ENCODE results near the gene TRIM41. TPM values are rescaled to one million over a fixed set of nuclear protein-coding genes. Genes with fewer than 3 reads are reported as not detected.
"Not testable (repeated sequence)": the region's sequence is repeated elsewhere in the genome, so short reads cannot be mapped to it uniquely, and the experiment has no call there.

The TRIM41 gene
- total RNA-seq, 2 donors from 2014 or later = 16.9 to 28.3 TPM

- H3K4me1 ChIP-seq (replicated peaks) = peaks cover 14% of the 10 kb centered on the region
- peak overlapping the region; percentile 53 to 60 for H3K4me3 ChIP-seq
- no peaks in the 10 kb centered on the region for H3K27me3 ChIP-seq (replicated peaks; ENCODE audit: insufficient read depth)
- no peak for TF ChIP-seq POLR2A (IDR thresholded peaks at IDR 0.05)
- TF ChIP-seq POLR2AphosphoS5 (IDR thresholded peaks at IDR 0.05) = no peak
- no peak for TF ChIP-seq CTCF (IDR thresholded peaks at IDR 0.05)
- no peaks in the 10 kb centered on the region for H3K36me3 ChIP-seq
- DNase-seq (ENCODE audit: low spot score) = no peak
- H3K27ac ChIP-seq = peak overlapping the region; percentile 68 to 69
- H3K9me3 ChIP-seq = no peaks in the 10 kb centered on the region
- 12% methylated on average over 37 of the region's 37 CpGs for WGBS
- intact Hi-C loops (cut with DNase I) = no loop called here
Observed at GRCh38 chr5:181205761-181206649, 17.1 kb upstream of the TRIM41 start.

GRCh38 chr5:181207214-181207959 lies 15.7 kb upstream of the TRIM41 start:
- Histone ChIP-seq H3K4me1 (replicated peaks) (peaks cover 14% of the 10 kb centered on the region), H3K27ac (peak overlapping the region; percentile 68 to 69), H3K27me3 (replicated peaks; ENCODE audit: insufficient read depth) (no peaks in the 10 kb centered on the region), H3K4me3 (peak overlapping the region; percentile 53 to 60), H3K36me3 (no peaks in the 10 kb centered on the region), H3K9me3 (no peaks in the 10 kb centered on the region)
- no peak for DNase-seq (ENCODE audit: low spot score)
- intact Hi-C loops (cut with DNase I) = loop anchor here (1.0 kb wide), 1 partner anchor 17 kb away; no protein-coding TSS in a partner anchor
- no peak for TF ChIP-seq POLR2A (IDR thresholded peaks at IDR 0.05)
- TF ChIP-seq POLR2AphosphoS5 (IDR thresholded peaks at IDR 0.05) = no peak
- no peak for TF ChIP-seq CTCF (IDR thresholded peaks at IDR 0.05)
- 2% methylated on average over 36 of the region's 36 CpGs for WGBS

- H3K4me3 ChIP-seq = no peak overlapping the region
- peaks cover 14% of the 10 kb centered on the region for H3K4me1 ChIP-seq (replicated peaks)
- H3K27me3 ChIP-seq (replicated peaks; ENCODE audit: insufficient read depth) = no peaks in the 10 kb centered on the region
- 40% methylated on average over 3 of the region's 3 CpGs for WGBS
- DNase-seq (ENCODE audit: low spot score) = no peak
- H3K36me3 ChIP-seq = no peaks in the 10 kb centered on the region
- TF ChIP-seq POLR2A (IDR thresholded peaks at IDR 0.05) = no peak
- no peak for TF ChIP-seq CTCF (IDR thresholded peaks at IDR 0.05)
- no peak for TF ChIP-seq POLR2AphosphoS5 (IDR thresholded peaks at IDR 0.05)
- no peaks in the 10 kb centered on the region for H3K9me3 ChIP-seq
- H3K27ac ChIP-seq = no peak overlapping the region
- intact Hi-C loops (cut with DNase I) = loop anchor here (1.0 kb wide), 1 partner anchor 18 kb away; no protein-coding TSS in a partner anchor
Observed at GRCh38 chr5:181207960-181208253, 15.2 kb upstream of the TRIM41 start.

GRCh38 chr5:181209006-181209405 lies 14.1 kb upstream of the TRIM41 start:
- intact Hi-C loops (cut with DNase I); DNase-seq (ENCODE audit: low spot score): not testable (repeated sequence)

GRCh38 chr5:181210148-181210547 lies 12.9 kb upstream of the TRIM41 start:
- not testable (repeated sequence) for H3K9me3 ChIP-seq, H3K36me3 ChIP-seq
- 82% methylated on average over 11 of the region's 11 CpGs for WGBS

More at GRCh38 chr5:181209006-181209405, 14.1 kb upstream of the TRIM41 start:
- 82% methylated on average over 24 of the region's 24 CpGs for WGBS
- not testable (repeated sequence) for H3K9me3 ChIP-seq; H3K4me3 ChIP-seq; H3K27ac ChIP-seq; H3K36me3 ChIP-seq; H3K27me3 ChIP-seq (replicated peaks; ENCODE audit: insufficient read depth)
- peaks cover 14% of the 10 kb centered on the region for H3K4me1 ChIP-seq (replicated peaks)

GRCh38 chr5:181210698-181211097 lies 12.4 kb upstream of the TRIM41 start:
- H3K4me3 ChIP-seq; H3K27ac ChIP-seq; DNase-seq (ENCODE audit: low spot score); intact Hi-C loops (cut with DNase I); H3K36me3 ChIP-seq; H3K4me1 ChIP-seq (replicated peaks); H3K9me3 ChIP-seq; H3K27me3 ChIP-seq (replicated peaks; ENCODE audit: insufficient read depth): not testable (repeated sequence)
- 80% methylated on average over 17 of the region's 17 CpGs for WGBS

More at GRCh38 chr5:181210148-181210547, 12.9 kb upstream of the TRIM41 start:
- intact Hi-C loops (cut with DNase I); H3K27me3 ChIP-seq (replicated peaks; ENCODE audit: insufficient read depth); H3K4me3 ChIP-seq; H3K27ac ChIP-seq; DNase-seq (ENCODE audit: low spot score): not testable (repeated sequence)
- H3K4me1 ChIP-seq (replicated peaks) = peaks cover 12% of the 10 kb centered on the region

Data from prostate gland (tissue), 2 donors.